Measurements from ENCODE around the gene SGMS1.

Gene SGMS1

DNA sequence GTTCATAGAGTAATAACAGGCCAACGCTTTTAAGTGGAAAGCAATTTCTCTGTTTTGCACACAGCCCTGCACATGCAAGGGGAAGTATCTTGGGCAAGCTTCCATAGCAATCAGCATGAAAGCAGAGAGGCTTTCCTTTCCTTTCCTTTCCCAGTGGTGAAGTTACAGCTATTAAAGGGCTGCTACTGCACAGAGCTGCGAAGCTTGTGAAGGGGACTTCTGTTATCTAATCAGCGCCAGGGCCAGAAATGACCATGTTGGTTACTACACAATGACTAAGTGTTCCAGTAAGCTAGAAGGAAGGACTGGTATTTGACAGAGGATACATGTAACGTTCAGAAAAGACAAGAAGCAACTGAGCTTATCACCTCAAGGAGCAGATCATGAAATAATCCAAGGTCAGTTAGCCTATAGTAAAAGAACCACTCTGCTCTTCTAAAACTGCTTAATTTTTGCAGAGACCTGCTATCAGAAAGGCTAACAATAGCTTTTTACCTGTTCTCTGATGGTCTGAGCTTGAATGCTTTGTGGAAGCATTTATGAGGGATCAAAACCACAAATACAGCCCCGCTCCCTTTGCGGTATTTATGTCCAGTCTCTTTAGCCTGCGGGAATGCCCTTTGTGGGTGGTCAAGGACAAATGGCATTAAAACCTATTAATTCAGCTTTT is 45.9 kb downstream of the SGMS1 start:
- Histone ChIP-seq H3K9ac (ENCODE audit: low read length) (no peak overlapping the region), H3K79me1 (replicated peaks; ENCODE audit: low read length, poor library complexity, severe bottlenecking) (peaks cover 22% of the 10 kb centered on the region), H2BK120ac (ENCODE audit: low read depth, low read length) (no peak overlapping the region), H3K9me3 (ENCODE audit: control insufficient read depth, low read length) (no peaks in the 10 kb centered on the region), H3K4me1 (ENCODE audit: control insufficient read depth, insufficient read depth, low read depth, low read length) (peaks cover 4% of the 10 kb centered on the region), H3K4me3 (ENCODE audit: insufficient read depth in 1 of 2, low read depth in 1 of 2, low read length in 2 of 2) (no peak overlapping the region), H3K18ac (ENCODE audit: low read depth in 1 of 2, low read length in 2 of 2) (no peak overlapping the region), H3K14ac (ENCODE audit: low read length in 2 of 2) (no peak overlapping the region), H2BK12ac (ENCODE audit: low read length in 2 of 2) (no peak overlapping the region), H2AFZ (ENCODE audit: low read depth, low read length) (no peak overlapping the region), H3K23ac (ENCODE audit: low read length in 2 of 2) (no peak overlapping the region), H3K27me3 (ENCODE audit: control insufficient read depth in 1 of 2, insufficient read depth in 1 of 2, low read length in 2 of 2) (no peaks in the 10 kb centered on the region), H3K4ac (ENCODE audit: low read depth in 1 of 2, low read length in 2 of 2) (no peak overlapping the region), H2BK5ac (ENCODE audit: low read depth, low read length, poor library complexity, severe bottlenecking) (no peak overlapping the region), H3K27ac (ENCODE audit: low read length, poor library complexity, severe bottlenecking) (no peak overlapping the region), H4K8ac (ENCODE audit: low read length) (no peak overlapping the region), H3K4me2 (ENCODE audit: low read length, poor library complexity, severe bottlenecking) (no peak overlapping the region), H2AK5ac (ENCODE audit: low read length, severe bottlenecking) (no peak overlapping the region), H2BK15ac (ENCODE audit: low read depth, poor library complexity, severe bottlenecking) (no peak overlapping the region), H4K91ac (ENCODE audit: low read length) (no peak overlapping the region), H3K36me3 (ENCODE audit: control insufficient read depth in 1 of 2, insufficient read depth in 2 of 2, low read depth in 1 of 2, low read length in 2 of 2) (no peaks in the 10 kb centered on the region)
- 59% methylated on average over 7 of the region's 7 CpGs for WGBS
- peak; percentile 58 for DNase-seq

- no peak overlapping the region for H3K18ac ChIP-seq (ENCODE audit: low read depth in 1 of 2, low read length in 2 of 2)
- no peak overlapping the region for H3K4me3 ChIP-seq (ENCODE audit: insufficient read depth in 1 of 2, low read depth in 1 of 2, low read length in 2 of 2)
- no peak overlapping the region for H3K23ac ChIP-seq (ENCODE audit: low read length in 2 of 2)
- no peak overlapping the region for H3K14ac ChIP-seq (ENCODE audit: low read length in 2 of 2)
- WGBS = 97% methylated on average over 2 of the region's 2 CpGs
- no peak overlapping the region for H4K91ac ChIP-seq (ENCODE audit: low read length)
- H3K36me3 ChIP-seq (ENCODE audit: control insufficient read depth in 1 of 2, insufficient read depth in 2 of 2, low read depth in 1 of 2, low read length in 2 of 2) = no peaks in the 10 kb centered on the region
- H3K27ac ChIP-seq (ENCODE audit: low read length, poor library complexity, severe bottlenecking) = no peak overlapping the region
- no peak overlapping the region for H4K8ac ChIP-seq (ENCODE audit: low read length)
- no peak overlapping the region for H2AK5ac ChIP-seq (ENCODE audit: low read length, severe bottlenecking)
- H2BK5ac ChIP-seq (ENCODE audit: low read depth, low read length, poor library complexity, severe bottlenecking) = no peak overlapping the region
- no peaks in the 10 kb centered on the region for H3K27me3 ChIP-seq (ENCODE audit: control insufficient read depth in 1 of 2, insufficient read depth in 1 of 2, low read length in 2 of 2)
- H3K4me2 ChIP-seq (ENCODE audit: low read length, poor library complexity, severe bottlenecking) = no peak overlapping the region
- H3K79me1 ChIP-seq (replicated peaks; ENCODE audit: low read length, poor library complexity, severe bottlenecking) = peaks cover 22% of the 10 kb centered on the region
- no peak overlapping the region for H2AFZ ChIP-seq (ENCODE audit: low read depth, low read length)
- H2BK12ac ChIP-seq (ENCODE audit: low read length in 2 of 2) = no peak overlapping the region
- H3K4ac ChIP-seq (ENCODE audit: low read depth in 1 of 2, low read length in 2 of 2) = no peak overlapping the region
- peaks cover 4% of the 10 kb centered on the region for H3K4me1 ChIP-seq (ENCODE audit: control insufficient read depth, insufficient read depth, low read depth, low read length)
- DNase-seq = no peak
- H3K9ac ChIP-seq (ENCODE audit: low read length) = no peak overlapping the region
- H3K9me3 ChIP-seq (ENCODE audit: control insufficient read depth, low read length) = no peaks in the 10 kb centered on the region
- H2BK120ac ChIP-seq (ENCODE audit: low read depth, low read length) = no peak overlapping the region
- no peak overlapping the region for H2BK15ac ChIP-seq (ENCODE audit: low read depth, poor library complexity, severe bottlenecking)
These were observed 46.7 kb downstream of the SGMS1 start for GRCh38 chr10:50577010-50577409.

- Histone ChIP-seq H3K4me3 (ENCODE audit: insufficient read depth in 1 of 2, low read depth in 1 of 2, low read length in 2 of 2) (no peak overlapping the region), H3K4me1 (ENCODE audit: control insufficient read depth, insufficient read depth, low read depth, low read length) (peaks cover 2% of the 10 kb centered on the region), H2AFZ (ENCODE audit: low read depth, low read length) (no peak overlapping the region), H2BK15ac (ENCODE audit: low read depth, poor library complexity, severe bottlenecking) (no peak overlapping the region), H2AK5ac (ENCODE audit: low read length, severe bottlenecking) (no peak overlapping the region), H3K4me2 (ENCODE audit: low read length, poor library complexity, severe bottlenecking) (no peak overlapping the region), H4K91ac (ENCODE audit: low read length) (no peak overlapping the region), H3K27ac (ENCODE audit: low read length, poor library complexity, severe bottlenecking) (no peak overlapping the region), H3K23ac (ENCODE audit: low read length in 2 of 2) (no peak overlapping the region), H3K27me3 (ENCODE audit: control insufficient read depth in 1 of 2, insufficient read depth in 1 of 2, low read length in 2 of 2) (no peaks in the 10 kb centered on the region), H3K18ac (ENCODE audit: low read depth in 1 of 2, low read length in 2 of 2) (no peak overlapping the region), H2BK12ac (ENCODE audit: low read length in 2 of 2) (no peak overlapping the region), H3K4ac (ENCODE audit: low read depth in 1 of 2, low read length in 2 of 2) (no peak overlapping the region), H2BK120ac (ENCODE audit: low read depth, low read length) (no peak overlapping the region), H3K9me3 (ENCODE audit: control insufficient read depth, low read length) (no peaks in the 10 kb centered on the region), H2BK5ac (ENCODE audit: low read depth, low read length, poor library complexity, severe bottlenecking) (no peak overlapping the region), H3K14ac (ENCODE audit: low read length in 2 of 2) (peak overlapping the region in 1 of 2 experiments; percentile 17), H3K79me1 (replicated peaks; ENCODE audit: low read length, poor library complexity, severe bottlenecking) (peaks cover 22% of the 10 kb centered on the region), H3K9ac (ENCODE audit: low read length) (no peak overlapping the region), H3K36me3 (ENCODE audit: control insufficient read depth in 1 of 2, insufficient read depth in 2 of 2, low read depth in 1 of 2, low read length in 2 of 2) (no peaks in the 10 kb centered on the region), H4K8ac (ENCODE audit: low read length) (no peak overlapping the region)
- WGBS = 94% methylated on average over 4 of the region's 4 CpGs
- no peak for DNase-seq
These were observed 47.4 kb downstream of the SGMS1 start for GRCh38 chr10:50576245-50576815.

DNA sequence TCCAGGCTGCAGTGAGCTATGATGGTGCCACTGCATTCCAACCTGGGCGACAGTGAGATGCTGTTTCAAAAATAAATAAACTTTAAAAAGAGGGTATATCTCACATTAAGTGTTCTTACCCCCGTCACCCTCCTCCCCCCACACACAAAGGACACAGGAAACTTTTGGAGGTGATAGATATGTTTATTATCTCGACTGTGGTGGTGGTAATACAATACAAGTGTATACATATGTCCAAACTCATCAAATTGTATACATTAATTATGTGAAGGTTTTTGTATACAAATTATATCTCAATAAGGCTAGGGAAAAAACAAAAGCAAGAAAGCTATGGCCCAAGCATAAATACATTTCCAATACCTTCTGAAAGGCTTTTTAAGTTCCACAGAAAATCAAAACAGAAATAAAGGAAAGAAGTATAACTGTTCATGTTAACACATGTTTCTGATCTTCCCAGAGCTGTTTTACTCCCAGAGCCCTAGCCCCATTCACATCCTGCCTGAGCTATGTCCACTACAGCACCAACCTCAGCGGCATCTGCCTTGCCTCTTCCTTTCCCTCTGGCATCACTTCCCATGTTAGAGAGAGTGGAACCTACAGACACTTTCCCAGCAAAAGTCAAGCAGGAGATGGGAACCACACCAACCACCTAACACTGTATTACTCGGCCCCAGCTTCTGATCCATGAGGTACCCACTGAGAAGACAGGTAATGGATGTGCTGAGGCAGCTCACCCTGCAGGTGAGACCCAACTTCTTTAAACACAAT is 48.1 kb downstream of the SGMS1 start:
- Histone ChIP-seq H3K27ac (ENCODE audit: low read length, poor library complexity, severe bottlenecking) (no peak overlapping the region), H2BK15ac (ENCODE audit: low read depth, poor library complexity, severe bottlenecking) (no peak overlapping the region), H4K8ac (ENCODE audit: low read length) (no peak overlapping the region), H3K4me1 (ENCODE audit: control insufficient read depth, insufficient read depth, low read depth, low read length) (peaks cover 2% of the 10 kb centered on the region), H4K91ac (ENCODE audit: low read length) (no peak overlapping the region), H3K9ac (ENCODE audit: low read length) (no peak overlapping the region), H3K4ac (ENCODE audit: low read depth in 1 of 2, low read length in 2 of 2) (no peak overlapping the region), H2BK5ac (ENCODE audit: low read depth, low read length, poor library complexity, severe bottlenecking) (no peak overlapping the region), H3K14ac (ENCODE audit: low read length in 2 of 2) (no peak overlapping the region), H3K79me1 (replicated peaks; ENCODE audit: low read length, poor library complexity, severe bottlenecking) (peaks cover 20% of the 10 kb centered on the region), H3K4me3 (ENCODE audit: insufficient read depth in 1 of 2, low read depth in 1 of 2, low read length in 2 of 2) (no peak overlapping the region), H2BK120ac (ENCODE audit: low read depth, low read length) (no peak overlapping the region), H3K36me3 (ENCODE audit: control insufficient read depth in 1 of 2, insufficient read depth in 2 of 2, low read depth in 1 of 2, low read length in 2 of 2) (no peaks in the 10 kb centered on the region), H2AFZ (ENCODE audit: low read depth, low read length) (no peak overlapping the region), H3K27me3 (ENCODE audit: control insufficient read depth in 1 of 2, insufficient read depth in 1 of 2, low read length in 2 of 2) (no peaks in the 10 kb centered on the region), H3K18ac (ENCODE audit: low read depth in 1 of 2, low read length in 2 of 2) (no peak overlapping the region), H3K9me3 (ENCODE audit: control insufficient read depth, low read length) (no peaks in the 10 kb centered on the region), H3K23ac (ENCODE audit: low read length in 2 of 2) (no peak overlapping the region), H2BK12ac (ENCODE audit: low read length in 2 of 2) (no peak overlapping the region), H3K4me2 (ENCODE audit: low read length, poor library complexity, severe bottlenecking) (no peak overlapping the region), H2AK5ac (ENCODE audit: low read length, severe bottlenecking) (no peak overlapping the region)
- WGBS = 86% methylated on average over 2 of the region's 5 CpGs
- no peak for DNase-seq
